H1 (cell line): ENCODE measurements around the gene ACAP2. TPM values are rescaled to one million over a fixed set of nuclear protein-coding genes. Genes with fewer than 3 reads are reported as not detected.

ENCODE experiments used
- CTCF ChIA-PET: fragments of 300-600 bp; sonication (Branson Sonifier 250); formaldehyde crosslinking; loops from one replicate; lab custom pipeline; 2021; ENCODE audit not compliant: partially characterized antibody; lab: Charles Lee
- POLR2A ChIA-PET: fragments of 300-600 bp; sonication (Branson Sonifier 250); formaldehyde crosslinking; loops from one replicate; lab custom pipeline; 2021; ENCODE audit warnings: inconsistent platforms; ENCODE audit not compliant: partially characterized antibody; lab: Charles Lee
- DNase-seq, 2 experiments: peaks; one replicate each; pipeline versions ENCODE4 v3.0.0 to v3.0.0-alpha.2; 2010 to 2022; ENCODE audit warnings: low spot score in 2 of 2, low read depth in 1 of 2, mixed read lengths in 1 of 2
- FAIRE-seq: peaks from 2 replicates; lab custom pipeline; 2011; peaks lifted over from hg19 to GRCh38; lab: Jason Lieb, UNC
- H2AFZ ChIP-seq: 2 replicates; pipeline ENCODE4 v1.8.1; 2012; ENCODE audit warnings: low read length, inconsistent platforms
- H2AK5ac ChIP-seq: 2 replicates; pipeline ENCODE4 v1.6.1; 2013; ENCODE audit warnings: low read depth, low read length
- H2BK120ac ChIP-seq: replicated peaks from 2 replicates; pipeline ENCODE3; 2013; ENCODE audit warnings: low read depth, low read length, inconsistent platforms
- H2BK12ac ChIP-seq: 2 replicates; pipeline ENCODE4 v1.6.1; 2013; ENCODE audit warnings: low read depth, low read length
- H2BK15ac ChIP-seq: 2 replicates; pipeline ENCODE4 v1.6.1; 2013; ENCODE audit warnings: low read length
- H2BK20ac ChIP-seq: 2 replicates; pipeline ENCODE4 v1.6.1; 2013; ENCODE audit warnings: low read length
- H2BK5ac ChIP-seq: 2 replicates; pipeline ENCODE4 v1.6.1; 2013; ENCODE audit warnings: low read depth, low read length
- H3K14ac ChIP-seq: 2 replicates; pipeline ENCODE4 v1.6.1; 2013; ENCODE audit warnings: inconsistent platforms; ENCODE audit not compliant: insufficient read length
- H3K18ac ChIP-seq: 2 replicates; pipeline ENCODE4 v1.6.1; 2013; ENCODE audit warnings: low read length; ENCODE audit errors: extremely low read depth
- H3K23ac ChIP-seq: 2 replicates; pipeline ENCODE4 v1.6.1; 2013; ENCODE audit warnings: inconsistent platforms; ENCODE audit not compliant: insufficient read length
- H3K23me2 ChIP-seq: 2 replicates; pipeline ENCODE4 v1.6.1; 2013; ENCODE audit warnings: low read depth, low read length
- H3K27ac ChIP-seq: 2 replicates; pipeline ENCODE4 v1.6.1; 2011; ENCODE audit warnings: low read depth, low read length, inconsistent platforms
- H3K27me3 ChIP-seq, 4 experiments: replicated peaks in 1 of 4; 1 replicate in 1 of 4; 2 replicates in 3 of 4; pipeline versions ENCODE4 v1.6.1 to v1.8.1; 2011 to 2013; ENCODE audit warnings: low read length in 3 of 4, mild to moderate bottlenecking in 3 of 4, inconsistent platforms in 2 of 4, mixed read lengths in 2 of 4, moderate library complexity in 1 of 4; ENCODE audit not compliant: control insufficient read depth in 3 of 4, insufficient read depth in 3 of 4; ENCODE audit errors: extremely low read depth in 1 of 4
- H3K36me3 ChIP-seq, 4 experiments: 2 replicates each; pipeline versions ENCODE4 v1.6.1 to v1.8.1; 2011 to 2013; ENCODE audit warnings: mild to moderate bottlenecking in 4 of 4, low read length in 3 of 4, moderate library complexity in 2 of 4, control low read depth in 1 of 4, inconsistent platforms in 1 of 4; ENCODE audit not compliant: insufficient read depth in 4 of 4, control insufficient read depth in 2 of 4
- H3K4ac ChIP-seq: replicated peaks from 2 replicates; pipeline ENCODE3; 2013; ENCODE audit warnings: low read length, low read depth, mixed read lengths, inconsistent platforms; ENCODE audit not compliant: insufficient read length
- H3K4me1 ChIP-seq, 4 experiments: replicated peaks in 1 of 4; 1 replicate in 1 of 4; 2 replicates in 3 of 4; pipeline versions ENCODE4 v1.6.1 to v1.8.1; 2011 to 2013; ENCODE audit warnings: low read length in 3 of 4, inconsistent platforms in 2 of 4, mixed read lengths in 1 of 4; ENCODE audit not compliant: insufficient read depth in 4 of 4, control insufficient read depth in 3 of 4
- H3K4me2 ChIP-seq, 2 experiments: 2 replicates each; pipeline versions ENCODE4 v1.6.1 to v1.8.1; 2011 to 2013; ENCODE audit warnings: low read depth in 2 of 2, low read length in 2 of 2, control low read depth in 1 of 2, inconsistent platforms in 1 of 2, mild to moderate bottlenecking in 1 of 2; ENCODE audit not compliant: insufficient read depth in 1 of 2
- H3K4me3 ChIP-seq, 4 experiments: fragments of 200-600, 300-600 bp in 1 of 4; sonication (generic), shearing (Covaris generic), sonication (Bioruptor Twin) in 1 of 4; 2 replicates each; pipeline versions ENCODE4 v1.5.1 to v1.8.1; 2011 to 2016; ENCODE audit warnings: low read length in 4 of 4, low read depth in 3 of 4, control low read depth in 2 of 4, inconsistent platforms in 2 of 4, mild to moderate bottlenecking in 2 of 4, mixed read lengths in 1 of 4, moderate library complexity in 1 of 4; ENCODE audit not compliant: insufficient read depth in 2 of 4; ENCODE audit errors: extremely low read depth in 1 of 4
- H3K56ac ChIP-seq: replicated peaks from 2 replicates; pipeline ENCODE3; 2013; ENCODE audit warnings: low read depth, mild to moderate bottlenecking, mixed read lengths, low read length, inconsistent platforms; ENCODE audit not compliant: insufficient read length
- H3K79me1 ChIP-seq: 2 replicates; pipeline ENCODE4 v1.6.1; 2013; ENCODE audit warnings: low read depth, low read length, control low read depth
- H3K79me2 ChIP-seq, 2 experiments: 2 replicates each; pipeline versions ENCODE4 v1.6.1 to v1.8.1; 2012 to 2013; ENCODE audit warnings: low read length in 2 of 2, mild to moderate bottlenecking in 2 of 2, inconsistent platforms in 1 of 2; ENCODE audit not compliant: insufficient read depth in 2 of 2, control insufficient read depth in 1 of 2
- H3K9ac ChIP-seq, 4 experiments: replicated peaks in 1 of 4; 1 replicate in 1 of 4; 2 replicates in 3 of 4; pipeline versions ENCODE4 v1.6.1 to v1.8.1; 2011 to 2013; ENCODE audit warnings: low read depth in 3 of 4, low read length in 3 of 4, control low read depth in 2 of 4, mild to moderate bottlenecking in 2 of 4, moderate library complexity in 2 of 4, inconsistent platforms in 1 of 4; ENCODE audit errors: extremely low read depth in 1 of 4
- H3K9me3 ChIP-seq, 2 experiments: 2 replicates each; pipeline versions ENCODE4 v1.6.1 to v1.8.1; 2012 to 2013; ENCODE audit warnings: mild to moderate bottlenecking in 2 of 2, moderate library complexity in 2 of 2, control low read depth in 1 of 2, inconsistent platforms in 1 of 2, low read depth in 1 of 2, low read length in 1 of 2, mixed read lengths in 1 of 2; ENCODE audit not compliant: insufficient read depth in 2 of 2
- H4K20me1 ChIP-seq, 2 experiments: replicated peaks in 1 of 2; 2 replicates each; pipeline versions ENCODE3 to v1.8.1; 2011 to 2013; ENCODE audit warnings: inconsistent platforms in 2 of 2, low read length in 2 of 2, mild to moderate bottlenecking in 1 of 2; ENCODE audit not compliant: insufficient read depth in 2 of 2, control insufficient read depth in 1 of 2
- H4K5ac ChIP-seq: 2 replicates; pipeline ENCODE4 v1.6.1; 2013; ENCODE audit warnings: low read length, low read depth, mixed read lengths, inconsistent platforms; ENCODE audit not compliant: insufficient read length
- H4K8ac ChIP-seq: 2 replicates; pipeline ENCODE4 v1.8.0; 2013; ENCODE audit warnings: mild to moderate bottlenecking, moderate library complexity, low read length, inconsistent platforms; ENCODE audit not compliant: insufficient read depth; ENCODE audit errors: extremely low read depth
- H4K91ac ChIP-seq: replicated peaks from 2 replicates; pipeline ENCODE3; 2013; ENCODE audit warnings: low read length, mixed read lengths, inconsistent platforms; ENCODE audit not compliant: insufficient read length
- YY1 ChIP-seq: IDR thresholded peaks from 2 replicates; pipeline ENCODE4 v1.6.1; 2011; ENCODE audit warnings: low read depth, mild to moderate bottlenecking, low read length
- WGBS, 2 experiments: shearing (Covaris generic) in 1 of 2; methylation state at CpG; one replicate each; pipeline versions ENCODE4 v1.1.6 to v1.1.7; 2013 to 2015; ENCODE audit warnings: low lambda C conversion rate in 2 of 2, mixed read lengths in 2 of 2, inconsistent platforms in 1 of 2, low coverage in 1 of 2, missing lambda C conversion rate in 1 of 2; ENCODE audit not compliant: insufficient replicate concordance in 2 of 2, insufficient coverage in 1 of 2, insufficient read length in 1 of 2; ENCODE audit errors: extremely low coverage in 1 of 2, missing lambda C conversion rate in 1 of 2; 5-methylcytosine and 5-hydroxymethylcytosine counted together
- polyA plus RNA-seq, 7 experiments: library from polyadenylated mRNA; depleted of rRNA in 3 of 7; stranded (reverse) in 5 of 7; unstranded in 2 of 7; fragments of >200 nt in 5 of 7; fragments of 200-250 nt in 2 of 7; gene quantifications; 1 replicate in 5 of 7; 2 replicates in 1 of 7; 4 replicates in 1 of 7; pipeline versions ENCODE4 v1.2.1 to v1.2.3, GENCODE V29; 2011 to 2013; ENCODE audit warnings: missing spikeins in 2 of 7, mixed read lengths in 2 of 7
- total RNA-seq: library from RNA; stranded (reverse); fragmentation: NEBNext Ultra II Directional; extraction: Animal tissue kit (Norgen Biotek cat#: 25700); gene quantifications from 2 replicates; pipeline ENCODE4 v1.2.1, GENCODE V29; 2021

The ACAP2 gene
- total and polyA plus RNA-seq, 2 of the 8 experiments (the other 6 are each of a cell fraction or from before 2014, with no cell fraction given) = 7.7 to 37.3 TPM

- ChIA-PET POLR2A (no interaction called here), CTCF (interaction anchor here (1.2 kb wide), 1 partner anchor 27 kb away, joined by 3 read pairs; no protein-coding TSS in a partner anchor)
- H2AFZ ChIP-seq = no peak overlapping the region
- no peak overlapping the region for H3K23ac ChIP-seq
- peaks cover 0 to 51% of the 10 kb centered on the region in 2 experiments; a peak in 2 of 4 replicates for H3K79me2 ChIP-seq
- no peaks in the 10 kb centered on the region for H4K20me1 ChIP-seq
- no peaks in the 10 kb centered on the region for H3K36me3 ChIP-seq
- no peak for DNase-seq
- no peak overlapping the region for H3K27ac ChIP-seq
- no peak overlapping the region for H4K5ac ChIP-seq
- H3K4me3 ChIP-seq = no peak overlapping the region
- no peak overlapping the region for H2BK120ac ChIP-seq
- no peak overlapping the region for H4K91ac ChIP-seq
- no peak overlapping the region for H2BK20ac ChIP-seq
- no peak overlapping the region for H3K14ac ChIP-seq
- WGBS, 2 experiments = 89% methylated on average over 4 of the region's 4 CpGs; no CpG with 5 or more reads in 1 of the 2 experiments
- H2BK5ac ChIP-seq = no peak overlapping the region
- no peak overlapping the region for H3K9ac ChIP-seq
- H3K23me2 ChIP-seq = no peaks in the 10 kb centered on the region
- no peak overlapping the region for H3K18ac ChIP-seq
- no peak overlapping the region for H2BK12ac ChIP-seq
- H3K9me3 ChIP-seq = no peaks in the 10 kb centered on the region
- no peak overlapping the region for H4K8ac ChIP-seq
- H3K79me1 ChIP-seq = no peaks in the 10 kb centered on the region
- H3K56ac ChIP-seq = no peak overlapping the region
- no peak overlapping the region for H3K4ac ChIP-seq
- no peak overlapping the region for H3K4me2 ChIP-seq
- H2AK5ac ChIP-seq = no peak overlapping the region
- FAIRE-seq = no peak
- H2BK15ac ChIP-seq = no peak overlapping the region
- no peaks in the 10 kb centered on the region for H3K27me3 ChIP-seq
- no peaks in the 10 kb centered on the region for H3K4me1 ChIP-seq
- no peak for TF ChIP-seq YY1
Measured at GRCh38 chr3:195403841-195404408, 38.9 kb downstream of the ACAP2 start.
